Sigmoid colon (tissue), 4 donors: ENCODE measurements around the gene IKBKE.

Experiments
- CTCF ChIP-seq, 4 experiments: fragments of 450-650 bp in 3 of 4; fragments of 200-600 bp in 1 of 4; IDR thresholded peaks; one replicate each; pipeline ENCODE4 v1.5.1; 2016 to 2019; ENCODE audit warnings: antibody characterized with exemption in 4 of 4, mild to moderate bottlenecking in 3 of 4, moderate library complexity in 2 of 4
- EP300 ChIP-seq, 4 donors: sonication (generic); formaldehyde crosslinking; IDR thresholded peaks; one replicate each; pipeline ENCODE4 v1.6.1; 2017; ENCODE audit warnings: antibody characterized with exemption in 4 of 4
- POLR2A ChIP-seq, 2 donors: fragments of 450-650 bp; IDR thresholded peaks; one replicate each; pipeline ENCODE4 v1.6.1; 2016; ENCODE audit warnings: antibody characterized with exemption in 2 of 2, mild to moderate bottlenecking in 2 of 2, moderate library complexity in 2 of 2
- POLR2AphosphoS5 ChIP-seq, 4 donors: sonication (generic); formaldehyde crosslinking; IDR thresholded peaks; one replicate each; pipeline ENCODE4 v1.6.1; 2017; ENCODE audit warnings: antibody characterized with exemption in 4 of 4

- no peak for TF ChIP-seq CTCF (IDR thresholded peaks at IDR 0.05)
- TF ChIP-seq EP300 (IDR thresholded peaks at IDR 0.05), result no peak
- no peak for TF ChIP-seq POLR2A (IDR thresholded peaks at IDR 0.05)
- TF ChIP-seq POLR2AphosphoS5 (IDR thresholded peaks at IDR 0.05), result no peak
Measured at GRCh38 chr1:206488466-206488865, 18.2 kb downstream of the IKBKE start.
